ENCODE measurements around the gene CMTM8.

CMTM8 gene

DNA sequence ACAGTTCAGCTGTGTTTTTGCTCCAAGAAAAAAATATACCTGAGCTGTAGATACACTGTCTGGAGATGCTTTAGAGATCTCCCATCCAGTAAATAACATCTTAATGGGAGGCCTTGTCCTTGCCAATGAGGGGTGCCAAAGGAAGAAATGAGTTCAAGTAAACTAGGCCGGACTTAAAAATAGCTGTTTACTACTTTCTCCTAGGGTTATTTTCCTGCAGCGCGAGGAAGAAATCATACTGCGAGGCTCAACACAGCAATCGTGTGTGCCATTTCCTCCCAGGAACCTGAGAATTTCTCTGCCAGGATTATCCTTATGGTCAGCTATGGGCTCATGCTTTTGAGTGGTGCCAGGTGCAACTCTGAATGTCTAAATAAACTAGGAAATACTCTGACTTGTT lies 71.9 kb downstream of the CMTM8 start:
- no peak for DNase-seq

DNA sequence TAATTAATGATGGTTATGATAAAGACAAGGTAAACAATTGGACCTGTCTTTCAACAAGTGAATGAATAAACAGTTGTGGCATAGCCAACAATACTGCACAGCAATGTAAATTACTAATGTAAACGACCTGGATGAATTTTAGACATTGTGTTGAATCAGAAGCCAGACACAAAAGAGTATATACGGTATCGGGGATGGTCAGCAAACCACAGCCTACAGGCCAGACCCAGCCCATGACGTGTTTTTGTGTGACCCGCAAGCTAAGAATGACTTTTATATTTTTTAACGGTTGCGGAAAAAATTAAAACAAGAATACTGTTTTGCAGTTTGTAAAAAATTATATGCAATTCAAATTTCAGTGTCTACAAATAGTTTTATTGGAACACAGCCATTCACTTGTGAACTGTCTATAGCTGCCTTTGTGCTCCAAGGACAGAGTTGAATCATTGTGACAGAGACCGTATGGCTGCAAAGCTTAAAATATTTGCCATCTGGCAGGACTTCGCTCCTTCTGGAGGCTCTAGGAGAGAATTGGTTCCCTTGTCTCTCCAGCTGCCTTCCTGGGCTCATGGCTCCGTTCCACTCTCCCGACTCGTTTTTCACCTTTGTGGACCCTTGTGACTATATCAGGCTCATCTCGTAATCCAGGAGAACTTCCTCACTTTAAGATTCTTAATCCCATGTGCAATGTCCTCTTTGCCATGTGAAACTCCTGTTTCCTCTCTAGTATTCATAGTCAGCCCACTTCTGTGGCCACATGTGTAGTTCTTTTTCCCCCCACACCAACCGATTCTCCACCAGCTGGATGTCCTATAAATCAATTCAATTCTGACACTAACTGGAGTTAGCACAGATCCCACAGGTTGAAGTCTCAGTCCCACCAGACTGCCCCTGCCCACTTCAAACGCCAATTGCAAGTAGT lies 72.7 kb downstream of the CMTM8 start:
- no peak for DNase-seq

DNA sequence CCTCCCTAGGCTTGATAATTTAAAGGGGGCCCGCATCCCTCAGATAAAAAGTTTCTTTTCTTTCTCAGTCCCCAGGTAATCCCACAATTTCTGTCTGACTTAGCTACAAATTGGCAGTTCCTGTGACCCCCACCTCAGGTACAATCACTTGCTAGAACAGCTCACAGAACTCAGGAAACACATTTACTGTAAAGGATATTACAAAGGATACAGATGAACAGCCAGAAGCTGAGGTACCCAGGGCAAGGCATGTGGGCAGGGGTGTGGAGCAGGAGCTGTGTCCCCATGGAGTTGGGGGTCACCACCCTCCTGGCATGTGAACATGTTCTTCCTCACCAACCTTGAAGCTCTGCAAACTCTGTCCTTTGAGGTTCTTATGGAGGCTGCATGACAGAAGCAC lies 73.8 kb downstream of the CMTM8 start:
- DNase-seq = no peak

DNA sequence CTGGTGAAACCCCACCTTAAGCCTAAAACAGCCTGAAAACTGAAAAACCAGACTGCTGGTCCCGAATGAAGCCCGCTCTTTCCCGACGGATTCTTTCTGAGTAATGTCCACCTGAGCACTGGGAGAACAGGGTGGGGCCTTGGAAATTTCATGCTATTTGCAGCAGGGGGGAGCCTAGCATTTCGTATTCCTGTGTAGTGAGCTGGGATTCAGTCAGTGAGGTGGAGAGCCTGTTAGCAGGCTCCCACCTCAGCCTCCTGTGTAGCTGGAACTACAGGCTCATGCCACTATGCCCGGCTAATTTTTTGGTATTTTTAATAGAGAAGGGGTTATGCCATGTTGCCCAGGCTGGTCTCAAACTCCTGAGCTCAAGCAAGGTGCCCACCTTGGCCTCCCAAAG lies 74.7 kb downstream of the CMTM8 start:
- no peak for DNase-seq

DNA sequence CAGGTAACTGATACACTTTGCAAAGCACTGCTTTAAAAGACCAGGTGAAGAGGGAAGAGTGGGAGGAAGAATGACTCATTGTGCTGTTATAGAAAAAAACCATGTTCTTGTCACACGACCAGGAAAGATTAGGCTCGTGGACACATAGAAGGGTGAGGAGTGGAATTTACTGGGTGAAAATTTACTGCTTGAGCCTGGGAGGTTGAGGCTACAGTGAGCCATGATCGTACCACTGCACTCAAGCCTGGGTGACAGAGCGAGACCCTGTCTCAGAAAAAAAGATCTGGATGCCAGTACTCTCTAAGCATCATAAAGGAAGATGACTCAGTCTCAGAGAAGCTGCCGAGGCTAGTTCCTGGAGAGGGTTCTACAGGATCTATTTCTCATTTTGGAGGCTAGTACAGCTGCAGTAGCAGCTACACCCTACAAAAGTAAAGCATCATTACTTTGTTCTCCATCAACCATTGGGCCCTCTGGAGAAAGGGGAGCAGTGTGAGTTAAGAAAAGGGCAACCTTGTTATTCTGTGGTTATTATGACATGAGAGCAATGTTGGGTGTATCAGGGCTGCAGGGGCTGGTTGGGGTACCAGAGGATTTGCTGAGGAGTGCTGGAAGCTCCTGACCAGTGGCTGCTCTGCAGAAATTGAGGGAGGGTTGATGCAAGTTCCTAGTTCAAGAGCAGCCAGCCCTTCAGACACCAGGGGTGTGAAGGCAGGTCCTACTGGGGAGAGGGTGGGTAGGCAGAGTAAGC lies 75.4 kb downstream of the CMTM8 start:
- DNase-seq = peak; percentile 47

DNA sequence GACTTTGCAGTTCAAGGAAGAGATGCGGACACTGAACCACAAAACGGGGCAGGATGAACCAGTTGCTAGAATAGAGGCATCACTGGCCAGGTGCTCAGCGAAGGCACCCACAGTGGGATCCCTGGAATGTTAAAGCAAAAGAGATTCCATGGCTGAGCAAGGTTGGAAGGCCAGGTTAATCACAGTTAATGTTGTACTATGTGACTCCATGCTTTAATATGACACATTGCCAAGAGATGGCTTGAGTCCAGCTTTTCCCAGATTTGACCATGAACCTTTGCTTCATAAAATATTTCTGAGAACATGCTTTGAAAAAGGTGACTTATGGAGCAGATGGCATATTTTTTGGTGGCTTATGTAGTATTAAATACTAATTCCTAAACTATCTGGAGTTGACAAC lies 77.0 kb downstream of the CMTM8 start:
- DNase-seq = no peak

DNA sequence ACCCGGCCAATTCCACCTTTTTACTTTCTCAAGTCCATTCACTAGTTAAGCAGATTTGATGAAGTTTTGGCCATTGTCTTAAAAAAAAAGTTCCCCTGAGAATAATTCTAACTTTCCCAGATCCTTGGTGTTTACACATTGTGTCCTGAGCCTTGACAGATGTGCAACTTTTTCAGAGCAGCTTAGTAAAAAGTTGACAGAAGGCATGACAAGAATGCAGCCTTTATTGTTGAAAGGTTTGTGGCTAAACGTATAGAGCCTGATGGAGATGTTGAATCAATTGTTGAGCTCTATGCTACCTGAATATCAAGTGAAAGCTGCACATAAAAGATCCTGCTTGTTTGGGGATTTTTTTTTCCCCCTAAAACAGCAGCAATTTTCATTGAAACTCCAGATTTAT lies 77.8 kb downstream of the CMTM8 start:
- DNase-seq = no peak

DNA sequence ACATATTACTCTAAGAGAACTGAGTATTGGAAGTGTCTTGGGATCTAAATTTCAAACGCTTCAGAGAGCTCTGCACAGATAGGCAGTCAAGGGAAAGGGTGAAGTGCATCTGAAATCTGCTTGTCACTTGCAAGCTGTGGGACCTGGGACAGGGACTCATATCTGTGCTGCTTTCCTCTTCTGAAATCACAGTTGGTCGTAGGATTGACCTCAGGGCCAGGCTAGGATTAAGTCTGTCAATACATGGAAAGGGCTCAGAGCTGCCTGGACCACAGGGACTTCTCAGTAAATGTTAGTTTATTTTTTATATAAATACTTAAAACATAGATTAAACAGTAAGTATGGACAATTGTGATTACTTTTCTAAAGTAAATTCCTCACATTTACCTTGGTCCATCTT lies 78.5 kb downstream of the CMTM8 start:
- DNase-seq = no peak

DNA sequence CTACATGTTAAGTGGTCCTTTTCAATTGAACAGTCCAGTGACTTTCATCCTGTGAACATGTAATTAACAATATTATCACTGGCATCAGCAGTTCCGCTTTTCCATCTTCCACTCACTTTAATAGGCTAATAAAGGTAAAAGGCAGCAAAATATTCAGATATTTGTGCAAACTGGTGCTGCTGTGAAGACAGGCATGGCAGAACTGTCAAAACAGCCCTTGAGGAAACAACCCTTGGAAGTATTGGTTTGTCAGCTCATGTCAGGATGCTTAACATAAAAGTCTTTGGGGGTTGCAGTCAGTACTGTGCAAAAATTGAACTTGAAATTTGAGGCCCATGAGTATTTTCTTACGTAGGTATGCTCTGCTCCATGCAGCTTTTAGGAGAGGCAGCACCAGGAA lies 81.1 kb downstream of the CMTM8 start:
- DNase-seq = no peak

DNA sequence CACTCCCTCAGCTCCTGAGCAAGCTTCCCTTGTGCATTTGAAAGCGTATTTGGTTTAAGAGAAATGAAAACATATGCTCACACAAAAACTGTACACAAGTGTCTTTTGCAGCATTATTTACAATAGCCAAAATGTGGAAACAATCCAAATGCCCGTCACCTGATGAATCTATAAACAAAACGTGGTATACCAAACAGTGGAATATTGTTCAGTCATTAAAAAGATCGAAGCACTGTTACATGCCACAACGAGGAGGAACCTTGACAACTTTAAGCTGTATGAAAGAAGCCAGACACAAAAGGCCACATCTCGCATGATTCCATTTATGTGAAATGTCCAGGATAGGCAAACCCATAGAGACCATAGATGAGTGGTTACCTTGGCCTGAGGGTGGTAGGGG lies 81.6 kb downstream of the CMTM8 start:
- DNase-seq = no peak

DNA sequence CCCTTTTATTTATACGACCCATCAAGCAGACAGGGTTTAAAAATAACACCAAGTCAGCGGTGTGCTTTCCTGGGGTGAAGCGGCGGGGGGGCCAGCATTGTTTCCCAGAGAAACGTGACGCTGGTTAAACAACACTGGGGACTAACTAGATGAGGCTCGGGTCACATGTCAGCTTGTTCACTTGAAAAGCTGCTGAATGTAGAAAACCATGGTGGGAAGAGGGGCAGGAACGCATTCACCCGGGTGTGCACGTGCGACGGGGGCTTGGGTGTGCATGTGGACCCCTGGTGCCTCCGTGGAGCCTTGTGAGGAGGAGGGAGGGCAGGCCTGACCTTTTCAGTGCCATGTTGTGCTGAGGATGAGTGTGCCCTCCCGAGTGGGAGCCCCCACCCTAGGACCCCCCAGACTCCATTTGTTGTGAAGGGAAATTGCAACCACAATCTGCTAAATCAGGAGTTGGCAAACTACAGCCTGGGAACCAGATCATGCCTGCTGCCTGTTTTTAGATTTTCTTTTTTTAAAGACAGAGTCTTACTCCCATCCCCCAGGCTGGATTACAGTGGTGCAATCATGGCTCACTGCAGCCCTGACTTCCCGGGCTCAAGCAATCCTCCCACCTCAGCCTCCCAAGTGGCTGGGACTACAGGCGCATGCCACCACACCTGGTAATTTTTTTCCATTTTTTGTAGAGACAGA lies 82.8 kb downstream of the CMTM8 start:
- DNase-seq = no peak

DNA sequence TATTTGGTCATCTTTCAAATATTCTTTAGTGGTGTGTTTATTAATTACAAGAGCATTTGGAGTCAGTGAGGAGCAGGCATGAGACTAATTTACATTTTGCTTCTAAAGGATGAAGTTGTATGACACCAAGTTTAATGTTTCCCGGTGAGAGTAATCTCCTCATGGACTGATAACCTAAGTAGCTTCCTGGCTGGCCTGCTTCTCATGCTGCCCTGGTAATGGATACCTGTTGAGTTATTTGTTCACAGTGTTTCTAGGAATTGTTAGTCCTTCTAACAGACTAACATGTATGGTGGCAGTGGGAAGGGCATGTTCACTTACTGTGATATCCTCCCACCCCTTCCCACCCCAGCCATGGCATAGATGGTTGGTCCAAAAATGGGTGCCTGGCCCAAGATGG lies 83.8 kb downstream of the CMTM8 start:
- no peak for DNase-seq

DNA sequence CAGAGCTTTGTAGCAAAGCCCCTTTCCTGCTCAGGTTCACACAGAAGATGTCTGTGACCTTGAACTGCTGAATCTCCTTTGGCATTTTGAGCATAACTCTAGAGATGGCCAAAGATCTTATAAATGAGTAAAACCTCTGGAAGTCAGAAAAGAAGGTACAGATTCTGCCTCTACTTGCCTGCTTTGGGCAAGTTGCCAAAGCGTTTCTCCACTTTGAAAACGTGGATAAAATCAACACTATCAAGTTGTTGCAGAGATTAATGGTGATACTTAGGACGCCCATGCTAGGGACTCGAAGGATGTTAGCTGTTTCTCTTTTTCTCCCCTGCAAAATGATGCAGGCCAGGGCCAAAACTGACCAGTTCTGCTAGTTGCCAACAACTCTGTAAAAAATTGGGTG lies 85.1 kb downstream of the CMTM8 start:
- no peak for DNase-seq

DNA sequence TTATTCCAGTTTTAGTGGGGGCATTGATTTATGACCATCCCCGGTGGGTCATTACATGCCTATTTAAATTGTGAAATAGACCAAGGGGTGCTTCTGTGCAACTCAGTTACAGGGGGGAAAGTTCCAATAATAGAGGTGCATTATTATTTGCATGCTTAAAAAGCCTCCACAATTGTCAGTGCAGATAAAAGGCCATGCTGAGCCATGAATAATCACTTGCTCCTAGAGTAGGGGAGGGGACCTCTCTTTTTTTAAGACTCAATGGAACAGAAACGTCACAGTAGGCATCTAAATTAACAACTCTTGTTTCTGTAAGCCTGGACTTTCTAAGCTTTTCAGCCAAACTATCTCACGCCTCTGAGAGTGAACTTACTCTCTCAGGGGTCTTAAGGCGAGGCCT lies 86.7 kb downstream of the CMTM8 start:
- no peak for DNase-seq

DNA sequence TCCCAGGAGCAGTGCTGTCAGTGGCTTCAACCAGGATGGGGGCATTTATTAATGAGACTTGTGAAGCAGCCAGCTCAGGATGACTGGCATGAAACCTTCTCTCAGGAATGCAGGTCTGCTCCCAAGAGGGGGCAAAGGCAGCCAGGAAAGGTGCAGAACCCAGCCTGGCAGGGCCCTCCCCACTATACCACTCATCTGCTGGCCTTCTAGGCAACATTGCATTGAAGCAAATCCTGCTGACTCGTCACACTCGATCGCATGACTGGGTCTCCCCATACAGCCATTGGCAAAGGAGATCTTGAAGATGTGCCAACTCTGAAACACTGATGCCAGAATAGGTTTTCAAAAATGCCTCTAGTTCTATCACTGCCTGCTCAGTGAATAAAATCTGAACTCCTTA lies 87.4 kb downstream of the CMTM8 start:
- peak; percentile 54 for DNase-seq

DNA sequence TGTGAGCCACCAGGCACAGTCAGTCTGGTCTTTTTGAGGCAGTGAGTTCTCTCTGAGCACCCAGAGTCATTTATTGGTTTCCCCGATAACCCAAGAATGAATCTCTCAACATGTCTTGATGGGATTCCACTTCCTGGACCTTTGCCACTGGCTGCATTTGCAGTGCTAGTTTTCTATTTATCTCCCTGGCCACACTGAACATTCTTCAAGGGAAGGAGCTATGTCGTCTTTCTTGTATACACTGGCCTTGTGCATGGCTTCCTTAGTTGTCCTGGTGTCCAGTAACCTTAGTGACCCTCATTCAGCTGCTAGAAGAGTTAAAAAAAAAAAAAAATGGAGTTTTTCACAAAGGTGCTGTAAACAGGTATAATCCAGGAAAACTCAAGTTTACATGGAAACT lies 88.3 kb downstream of the CMTM8 start:
- DNase-seq = no peak

DNA sequence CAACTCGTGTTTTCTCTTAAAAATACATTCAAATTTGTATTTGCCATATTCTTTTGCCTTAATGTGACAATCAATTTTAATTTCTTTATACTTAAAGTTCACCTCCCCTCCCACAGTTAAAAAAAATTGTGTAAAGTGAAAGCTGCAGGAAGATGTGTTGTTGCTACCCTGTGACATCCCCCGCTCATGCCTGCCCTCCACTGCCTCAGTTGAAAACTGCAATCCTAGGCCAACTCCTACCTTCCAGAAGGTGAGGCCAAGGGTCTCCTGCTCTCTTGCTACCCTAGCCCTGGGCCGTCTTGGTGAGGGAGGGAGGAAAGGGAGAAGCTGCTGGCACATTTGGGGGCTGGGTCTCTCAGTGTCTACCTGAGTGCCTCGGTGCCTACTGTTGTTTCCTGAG lies 96.2 kb downstream of the CMTM8 start:
- no peak for DNase-seq

DNA sequence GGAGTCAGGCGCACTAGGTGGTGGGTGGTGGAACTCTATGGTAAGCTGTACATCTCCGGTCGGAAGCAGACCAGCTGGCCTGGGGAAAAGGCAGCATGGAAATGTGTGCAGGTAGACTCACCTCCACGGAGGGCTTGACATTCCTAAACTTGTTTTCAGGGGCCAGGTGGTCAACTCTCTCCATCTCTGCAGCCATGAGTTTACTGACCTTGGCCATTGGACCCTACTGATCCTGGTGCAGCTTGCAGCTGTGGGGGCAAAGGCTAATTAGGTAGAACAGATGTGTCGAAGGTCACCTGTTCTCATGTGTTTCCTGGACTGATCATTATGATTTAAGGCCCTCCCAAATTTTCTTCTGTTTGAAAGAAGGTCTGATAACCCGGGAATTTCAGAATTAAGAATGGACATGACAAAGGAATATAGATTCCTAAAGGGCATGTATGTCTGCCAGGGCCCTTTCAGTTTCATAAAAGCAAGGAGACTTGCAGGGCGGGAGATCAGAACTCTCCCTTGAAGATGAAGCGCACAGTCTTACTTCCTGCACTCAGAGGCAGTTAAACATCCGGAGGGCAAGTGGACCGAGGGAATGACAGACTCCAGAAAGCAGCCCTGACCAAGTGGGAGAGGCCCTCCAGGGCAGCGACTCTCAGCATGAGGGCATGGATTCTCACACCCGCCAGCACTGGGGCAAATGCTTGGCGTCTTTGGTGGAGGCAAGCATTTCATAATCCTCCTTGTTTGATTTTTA lies 97.1 kb downstream of the CMTM8 start:
- no peak for DNase-seq

DNA sequence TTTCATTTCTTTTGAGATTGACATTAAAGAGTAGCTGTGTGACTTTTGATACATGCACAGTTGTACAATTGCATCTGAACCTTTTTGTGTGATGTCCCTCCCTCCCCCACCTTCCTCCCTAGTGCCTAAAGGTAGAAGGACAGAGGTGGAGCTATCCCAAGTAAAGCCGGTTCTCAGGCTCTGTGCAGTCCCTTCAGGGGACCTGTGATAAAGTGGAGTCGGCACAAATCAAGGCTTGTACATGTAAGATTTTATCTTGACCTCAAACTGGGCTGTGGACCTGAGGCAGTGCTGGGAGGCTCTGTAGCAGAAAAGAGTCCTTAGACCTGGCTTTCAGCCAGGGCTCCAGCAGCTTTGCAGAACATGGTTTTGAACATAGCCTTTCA lies 97.6 kb downstream of the CMTM8 start:
- DNase-seq = no peak

DNA sequence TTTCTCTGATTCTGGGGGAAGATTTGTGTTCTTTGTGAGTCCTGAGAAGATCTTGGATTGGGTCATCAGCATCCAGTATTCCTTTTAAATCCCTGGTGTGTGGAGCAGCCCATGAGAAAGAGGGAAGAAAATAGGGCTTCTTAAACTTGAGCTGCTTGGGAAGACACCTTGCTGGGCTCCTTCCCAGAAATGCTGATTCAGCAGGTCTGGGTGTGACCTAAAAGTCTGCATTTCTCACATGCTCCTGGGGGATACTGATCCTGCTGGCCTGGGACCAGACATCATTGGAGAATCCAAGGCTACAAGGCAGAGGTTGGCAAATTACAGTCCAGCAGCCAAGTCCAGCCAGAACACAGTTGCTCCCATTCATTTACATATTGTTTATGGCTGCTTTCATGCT lies 99.0 kb downstream of the CMTM8 start:
- DNase-seq = no peak

DNA sequence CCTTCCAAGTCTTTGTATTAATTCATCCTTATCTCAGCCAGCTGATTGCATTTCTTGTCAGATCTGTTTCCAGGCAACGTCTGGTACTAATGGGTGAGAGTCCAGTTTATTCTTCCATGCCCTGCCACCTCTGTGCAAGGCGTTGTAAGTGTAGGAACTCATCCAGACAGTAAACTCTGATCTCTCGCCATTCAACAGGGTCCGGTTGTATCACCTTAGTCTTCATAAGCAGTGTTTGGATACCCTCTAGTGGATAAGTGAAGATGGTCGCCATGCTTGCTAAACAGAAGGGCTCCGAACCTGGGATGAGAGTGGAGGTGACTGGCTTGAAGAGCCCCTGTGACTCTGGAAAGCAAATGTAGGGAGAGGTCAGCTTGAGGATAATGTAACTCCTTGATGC lies 101.6 kb downstream of the CMTM8 start:
- peak; percentile 5 for DNase-seq

DNA sequence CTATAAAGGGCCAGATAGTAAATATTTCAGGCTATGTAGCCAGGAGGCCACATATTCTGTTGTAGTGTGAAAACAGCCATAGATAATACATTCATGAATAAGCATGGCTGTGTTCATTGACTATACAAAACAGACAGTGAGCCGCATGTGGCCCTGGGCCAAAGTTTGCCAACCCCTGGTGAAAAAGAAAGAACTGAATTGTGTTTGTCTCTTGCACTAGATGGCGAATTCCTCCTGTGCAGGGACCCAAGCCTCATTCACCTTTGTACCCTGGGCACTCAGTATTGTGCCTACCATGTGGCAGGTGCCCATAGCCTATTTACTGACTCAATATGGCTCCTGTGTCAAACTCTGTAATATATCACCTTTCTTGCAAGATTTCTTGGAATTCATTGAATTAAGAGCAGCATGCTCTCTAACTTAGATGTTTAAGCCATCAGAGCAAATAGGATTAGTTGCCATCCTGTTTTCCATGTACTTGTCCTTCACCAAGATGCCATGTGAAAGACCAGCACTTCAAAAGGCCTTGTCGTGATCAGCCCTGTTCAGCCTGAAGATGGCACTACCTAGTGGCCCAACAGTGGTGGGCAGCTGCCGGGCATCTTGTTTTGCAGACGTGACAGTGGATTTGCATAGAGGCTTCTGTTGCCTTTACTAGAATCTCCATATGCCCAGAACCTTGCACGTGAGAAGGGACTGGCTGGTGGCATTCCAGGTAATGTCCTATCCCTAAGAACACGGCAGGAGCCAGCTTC lies 102.3 kb downstream of the CMTM8 start:
- DNase-seq = no peak

All from NCI-H226 (cell line).